NCI-H2107 treated with DMSO at 0.1 percent for 48 hours (cell line): ENCODE measurements around the gene DGKI.

ENCODE experiments used
- DNase-seq: peaks from one replicate; lab custom pipeline; 2025; ENCODE audit not compliant: unreplicated experiment; lab: John Stamatoyannopoulos, UW

Gene DGKI

GRCh38 chr7:137563981-137564380 lies 282.8 kb downstream of the DGKI start:
- no peak for DNase-seq

DNA sequence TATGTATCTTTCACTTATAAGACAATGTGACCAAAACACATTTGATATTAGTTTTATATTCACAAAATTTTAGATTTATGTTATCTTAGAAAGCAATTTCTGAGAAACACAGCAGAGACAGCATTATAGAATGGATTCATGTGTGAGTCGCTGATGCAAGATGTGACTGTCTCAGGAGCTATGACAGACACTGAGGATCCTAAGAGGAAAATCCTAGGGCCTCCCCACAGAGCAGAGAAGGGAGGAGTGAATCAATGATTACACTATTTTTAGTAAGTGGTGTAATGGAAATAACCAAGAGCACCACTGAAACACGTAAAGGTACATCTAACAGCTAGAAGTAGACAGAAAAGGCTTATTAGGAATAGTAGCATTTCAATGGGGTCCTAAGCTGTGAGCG lies 299.3 kb downstream of the DGKI start:
- DNase-seq: no peak

DNA sequence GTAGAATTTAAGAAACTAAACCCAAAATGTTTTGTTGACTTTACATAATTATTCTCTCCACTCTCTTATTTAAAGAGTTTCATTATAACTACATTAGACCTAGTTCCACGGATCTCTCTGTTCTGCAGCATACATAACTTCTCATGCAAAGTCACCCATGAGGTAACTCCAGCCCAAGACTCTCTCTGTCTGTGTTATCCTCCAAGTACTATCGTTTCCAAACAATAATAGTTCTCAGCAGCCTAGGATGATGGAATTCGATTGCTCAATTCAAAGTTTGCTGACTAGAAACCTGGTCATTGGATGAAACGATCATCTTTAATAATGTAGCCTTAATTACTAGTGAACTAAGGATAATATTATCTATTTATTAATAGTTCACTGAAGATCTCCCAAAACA lies 300.1 kb downstream of the DGKI start:
- DNase-seq: no peak

GRCh38 chr7:137546009-137546408 lies 300.8 kb downstream of the DGKI start:
- DNase-seq: no peak

GRCh38 chr7:137545059-137545716 lies 301.6 kb downstream of the DGKI start:
- no peak for DNase-seq

- DNase-seq: no peak
Observed at GRCh38 chr7:137544453-137545058, 302.2 kb downstream of the DGKI start.

DNA sequence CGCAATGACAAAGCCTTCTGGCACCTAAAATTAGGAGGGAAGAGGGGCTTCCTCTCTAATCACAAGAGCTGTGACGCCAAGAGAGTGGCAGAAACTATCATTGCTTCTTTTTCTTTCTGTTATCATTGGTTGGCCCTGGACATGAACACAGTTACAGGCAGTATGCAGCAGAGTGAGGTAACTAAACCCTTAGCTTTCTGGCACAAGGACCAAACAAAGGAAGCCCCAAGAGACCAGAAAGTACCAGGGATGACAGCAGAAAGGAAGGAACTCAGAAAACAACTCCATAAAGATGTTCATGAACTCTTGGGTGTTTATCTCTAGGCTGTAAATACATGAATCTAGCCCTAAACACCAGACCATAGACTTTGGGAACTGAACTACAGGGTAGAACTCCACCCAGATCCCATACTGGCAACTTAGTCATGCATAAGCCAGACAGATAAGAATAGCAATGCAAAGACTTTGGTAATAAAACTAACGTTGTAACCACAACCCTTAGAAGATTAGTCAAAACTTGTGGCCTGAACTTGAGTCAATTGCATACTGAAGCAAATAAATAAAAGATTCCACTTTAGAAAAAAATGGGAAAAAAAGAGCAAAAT lies 307.6 kb downstream of the DGKI start:
- no peak for DNase-seq

- DNase-seq: no peak
Observed at GRCh38 chr7:137538361-137538762, 308.4 kb downstream of the DGKI start.

DNA sequence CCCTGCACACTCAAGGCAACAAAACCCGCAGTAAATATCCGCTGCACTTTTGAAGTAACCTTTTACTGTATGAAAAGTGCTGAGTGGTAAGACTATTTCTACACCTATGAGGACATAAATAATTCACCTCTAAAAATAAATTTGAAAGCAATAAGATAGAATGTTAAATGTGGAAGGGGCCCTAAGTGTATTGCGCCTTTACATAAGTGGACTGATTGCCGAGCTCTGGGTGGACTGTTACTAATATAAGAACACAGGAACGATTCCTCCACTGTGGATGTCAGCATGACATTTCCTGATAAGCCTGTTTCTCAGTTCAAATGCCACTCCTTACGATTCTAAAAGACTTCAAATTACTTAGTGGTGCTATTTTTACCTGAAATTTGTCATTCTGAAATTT lies 311.2 kb downstream of the DGKI start:
- DNase-seq: no peak

DNA sequence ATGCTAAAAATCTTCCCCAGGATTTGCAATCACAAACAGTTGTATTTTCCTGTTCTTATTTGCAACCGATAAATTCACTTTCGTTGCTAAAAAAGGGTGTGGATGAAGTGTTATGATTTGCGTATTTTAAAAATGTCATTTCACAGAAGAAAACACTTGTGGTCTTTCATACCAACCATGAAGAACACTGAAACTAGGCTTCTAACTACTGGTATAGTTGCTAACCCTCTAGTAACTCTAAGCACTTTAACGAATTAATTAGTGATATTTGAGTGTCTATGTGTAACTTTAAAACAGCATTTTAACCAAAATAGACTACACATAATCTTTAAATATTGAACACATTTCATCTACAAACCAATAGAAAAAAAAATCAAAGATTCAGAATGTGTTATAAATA lies 315.1 kb downstream of the DGKI start:
- no peak for DNase-seq

GRCh38 chr7:137527634-137528033 lies 319.1 kb downstream of the DGKI start:
- no peak for DNase-seq

DNA sequence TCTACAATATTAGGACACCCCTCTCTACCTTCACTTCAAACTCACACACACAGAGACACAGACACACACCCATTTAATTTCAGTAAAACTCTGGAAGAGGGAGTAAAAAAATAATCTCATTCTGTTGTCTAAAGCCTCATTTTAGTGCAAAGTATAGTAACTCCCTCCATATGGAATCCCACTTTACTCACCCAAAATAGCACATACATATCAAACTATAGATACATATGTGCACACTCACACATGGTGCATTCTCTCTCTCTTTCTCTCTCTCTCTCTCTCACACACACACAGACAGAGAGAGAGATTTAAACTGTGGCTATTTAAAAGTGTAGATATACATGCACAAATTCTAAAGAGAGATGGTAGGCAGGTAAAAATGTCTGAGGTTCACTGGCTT lies 323.6 kb downstream of the DGKI start:
- no peak for DNase-seq

DNA sequence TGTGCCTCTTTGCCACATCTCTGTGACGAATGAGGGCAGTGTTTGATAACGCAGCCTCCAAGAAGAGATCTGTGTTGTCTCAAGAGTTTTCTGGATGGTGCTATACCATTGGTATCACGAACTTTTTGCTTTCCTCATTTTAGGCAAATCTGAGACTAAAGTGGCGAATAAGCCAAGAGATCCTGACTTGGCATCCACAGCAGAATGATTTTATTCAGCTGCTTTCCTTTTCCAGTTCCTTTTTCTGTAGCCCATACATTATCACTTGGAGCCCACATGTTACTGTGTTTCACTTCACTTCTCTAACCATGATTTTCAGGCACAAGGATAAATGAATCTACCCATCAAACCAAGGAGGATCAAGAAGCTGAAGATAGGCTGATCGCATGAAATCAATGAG lies 325.3 kb downstream of the DGKI start:
- DNase-seq: no peak

- DNase-seq: no peak
Observed at GRCh38 chr7:137519947-137520346, 326.8 kb downstream of the DGKI start.

DNA sequence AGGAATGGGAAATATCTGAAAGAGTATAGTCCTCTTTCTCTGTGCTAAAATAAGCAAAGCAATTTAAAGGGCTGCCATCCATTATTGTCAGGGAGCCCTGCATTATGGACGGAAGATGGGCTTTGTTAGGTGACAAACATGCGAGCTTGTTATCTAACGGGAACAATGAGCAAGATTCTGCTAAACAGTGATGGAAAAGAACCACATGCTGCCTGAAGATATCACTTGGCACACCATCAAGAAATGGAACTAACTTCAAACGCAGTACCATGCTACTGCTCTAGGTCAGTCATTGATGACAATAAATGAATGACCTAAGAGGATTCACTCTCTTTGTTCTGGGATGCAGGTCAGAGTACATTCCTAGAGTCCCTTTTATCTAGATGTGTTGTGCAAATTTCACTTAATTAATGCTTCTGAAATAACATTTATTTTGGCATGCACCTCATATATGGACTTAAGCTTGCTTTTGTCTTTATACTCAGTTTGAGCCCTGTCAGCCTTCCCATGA lies 327.5 kb downstream of the DGKI start:
- DNase-seq: no peak

DNA sequence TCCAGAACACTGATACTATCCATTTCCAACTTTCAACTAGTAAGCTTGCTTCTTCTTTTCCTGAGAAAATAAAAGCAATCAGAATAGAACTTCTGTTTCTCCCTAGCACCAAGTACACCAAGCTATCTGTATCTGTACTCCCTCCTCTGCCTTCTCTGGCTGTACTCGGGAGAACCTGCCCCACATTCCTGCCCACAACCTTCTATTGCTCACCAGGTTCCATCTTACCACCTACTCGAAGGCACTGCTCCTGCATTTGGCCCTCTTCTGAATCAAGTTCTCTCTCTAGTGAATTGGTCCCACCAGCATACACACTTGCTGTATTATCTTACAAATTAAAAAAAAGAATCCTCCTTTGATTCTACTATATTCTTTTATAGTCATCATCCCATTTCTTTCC lies 333.7 kb downstream of the DGKI start:
- DNase-seq: no peak

GRCh38 chr7:137507096-137507495 lies 339.7 kb downstream of the DGKI start:
- no peak for DNase-seq

GRCh38 chr7:137506031-137506430 lies 340.7 kb downstream of the DGKI start:
- DNase-seq: no peak

GRCh38 chr7:137501562-137501961 lies 345.2 kb downstream of the DGKI start:
- no peak for DNase-seq

GRCh38 chr7:137492889-137493288 lies 353.9 kb downstream of the DGKI start:
- DNase-seq: no peak

DNA sequence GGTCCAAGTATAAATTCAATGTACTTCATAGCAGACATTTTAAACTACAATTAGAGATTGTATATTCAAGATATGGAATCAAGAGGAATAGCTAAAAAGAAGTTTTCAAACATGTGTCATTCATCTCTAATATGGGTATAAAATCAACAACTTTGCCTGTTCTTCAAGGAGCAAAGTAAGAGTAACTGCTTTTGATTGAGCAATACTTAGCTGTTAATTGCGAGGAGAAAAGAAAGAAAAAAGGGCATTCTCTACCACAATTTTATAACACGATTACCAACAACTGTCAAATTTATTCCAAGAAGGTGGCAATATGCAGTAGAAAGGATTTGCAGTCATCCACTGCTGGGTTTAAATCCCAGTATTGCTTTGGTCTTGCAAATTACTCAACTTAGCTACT lies 356.9 kb downstream of the DGKI start:
- no peak for DNase-seq

GRCh38 chr7:137488038-137488437 lies 358.7 kb downstream of the DGKI start:
- no peak for DNase-seq

- no peak for DNase-seq
Observed at GRCh38 chr7:137485818-137486217, 361.0 kb downstream of the DGKI start.
